Islet of Langerhans (tissue), 1 donor: Measurements from ENCODE around the gene HERPUD2.
"Not testable (repeated sequence)": the region's sequence is repeated elsewhere in the genome, so short reads cannot be mapped to it uniquely, and the experiment has no call there.

Experiments used
- FAIRE-seq: peaks from one replicate; lab custom pipeline; 2011; peaks lifted over from hg19 to GRCh38; lab: Jason Lieb, UNC

HERPUD2 gene

DNA sequence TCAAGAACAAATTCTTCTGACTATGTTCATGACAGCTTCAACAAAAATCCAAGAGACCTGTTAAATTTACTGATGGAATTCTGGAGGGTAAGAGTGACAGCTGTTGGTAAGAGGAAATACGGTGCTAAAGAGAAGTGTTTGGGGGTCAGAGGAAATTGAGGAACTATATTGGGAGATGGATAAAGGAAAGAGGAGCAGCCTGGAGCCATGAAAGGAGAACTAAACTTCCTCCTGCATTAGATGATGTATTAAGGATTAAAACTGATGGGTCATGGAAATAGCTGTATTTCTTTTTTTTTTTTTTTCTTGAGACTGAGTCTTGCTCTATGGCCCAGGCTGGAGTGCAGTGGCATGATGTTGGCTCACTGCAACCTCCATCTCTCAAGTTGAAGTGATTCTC is 95.3 kb downstream of the HERPUD2 start:
- FAIRE-seq: no peak

- no peak for FAIRE-seq
Measured at GRCh38 chr7:35599061-35599460, 95.9 kb downstream of the HERPUD2 start.

GRCh38 chr7:35596061-35596460 is 98.9 kb downstream of the HERPUD2 start:
- FAIRE-seq: no peak

DNA sequence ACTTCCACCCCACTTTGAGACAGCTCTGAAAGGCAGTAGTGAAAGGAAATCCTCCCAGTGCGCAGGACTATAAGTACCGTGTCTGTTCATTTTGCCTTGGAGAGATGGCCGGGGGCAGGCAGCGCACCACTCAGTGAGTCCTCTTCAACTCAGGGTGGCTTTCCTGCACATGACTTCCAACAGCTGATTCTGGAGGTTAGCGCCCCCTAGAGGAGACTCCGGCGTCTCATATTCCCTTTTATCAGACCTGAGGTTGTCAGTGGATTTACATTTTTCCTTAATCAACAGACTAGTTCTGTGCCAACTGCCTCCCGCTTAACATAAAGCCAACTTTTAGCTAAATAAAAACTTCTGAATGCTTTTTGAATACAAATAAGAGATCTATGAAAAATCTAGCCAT is 101.0 kb downstream of the HERPUD2 start:
- no peak for FAIRE-seq

DNA sequence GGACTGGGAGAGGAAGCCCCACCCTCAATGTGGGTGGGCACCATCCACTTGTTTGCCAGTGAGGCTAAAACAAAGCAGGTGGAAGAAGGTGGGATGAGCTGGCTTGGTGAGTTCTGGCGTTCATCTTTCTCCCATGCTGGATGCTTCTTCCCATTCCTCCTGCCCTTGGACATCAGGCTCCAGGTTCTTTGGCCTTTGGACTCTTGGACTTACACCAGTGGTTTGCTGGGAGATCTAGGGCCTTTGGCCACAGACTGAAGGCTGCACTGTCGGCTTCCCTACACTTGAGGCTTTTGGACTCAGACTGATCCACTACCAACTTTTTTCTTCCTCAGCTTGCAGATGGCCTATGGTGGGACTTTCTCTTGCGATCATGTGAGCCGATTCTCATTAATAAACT is 106.3 kb downstream of the HERPUD2 start:
- no peak for FAIRE-seq

DNA sequence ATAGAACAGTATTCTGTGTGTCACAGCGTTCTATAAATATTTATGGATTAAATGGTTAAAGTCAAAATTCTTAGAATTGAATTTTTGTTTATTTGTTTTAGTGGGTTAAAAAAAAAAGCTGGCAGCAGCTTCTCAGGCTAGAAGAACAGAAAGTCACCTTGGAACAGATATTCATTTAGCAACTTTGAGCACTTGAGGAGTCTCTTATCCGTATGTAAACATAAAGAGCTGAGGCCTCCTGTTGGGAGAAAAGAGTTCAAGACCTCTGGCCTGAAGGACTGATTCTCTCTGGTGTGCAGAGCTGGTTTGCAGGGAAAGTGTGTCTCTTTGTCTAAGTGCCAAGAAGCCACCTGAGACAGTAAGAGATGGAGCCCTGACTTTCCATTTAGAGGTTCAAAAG is 109.9 kb downstream of the HERPUD2 start:
- FAIRE-seq: no peak

DNA sequence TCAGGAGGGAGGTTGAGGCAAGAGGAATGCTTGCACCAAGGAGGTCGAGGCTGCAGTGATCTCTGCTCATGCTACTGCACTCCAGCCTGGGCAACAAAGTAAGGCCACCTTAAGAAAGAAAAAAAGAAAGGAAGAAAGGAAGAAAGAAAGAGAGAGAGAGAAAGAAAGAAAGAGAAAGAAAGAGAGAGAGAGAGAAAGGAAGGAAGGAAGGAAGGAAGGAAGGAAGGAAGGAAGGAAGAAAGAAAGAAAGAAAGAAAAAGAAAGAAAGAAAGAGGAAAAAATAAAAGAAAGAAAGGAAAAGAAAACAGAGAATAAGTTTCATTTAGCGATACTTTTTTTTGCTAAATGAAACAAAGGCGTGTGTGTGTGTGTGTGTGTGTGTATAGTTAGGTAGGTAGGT is 110.4 kb downstream of the HERPUD2 start:
- not testable (repeated sequence) for FAIRE-seq
